Esophagus (tissue), 2 donors: ENCODE measurements around the gene HIVEP3. TPM values are rescaled to one million over a fixed set of nuclear protein-coding genes. Genes with fewer than 3 reads are reported as not detected.

ENCODE experiments used
- H3K27ac ChIP-seq, 2 donors: one replicate each; pipeline ENCODE4 v1.5.1; 2013; ENCODE audit warnings: low read depth in 2 of 2, mild to moderate bottlenecking in 2 of 2, inconsistent platforms in 1 of 2, low read length in 1 of 2, moderate library complexity in 1 of 2
- H3K27me3 ChIP-seq, 2 donors: one replicate each; pipeline ENCODE4 v1.6.1; 2013; ENCODE audit warnings: low read length in 2 of 2, control low read depth in 1 of 2, mild to moderate bottlenecking in 1 of 2; ENCODE audit not compliant: insufficient read depth in 2 of 2, control insufficient read depth in 1 of 2
- H3K36me3 ChIP-seq, 2 donors: one replicate each; pipeline ENCODE4 v1.6.1; 2013; ENCODE audit warnings: low read length in 1 of 2; ENCODE audit not compliant: control insufficient read depth in 2 of 2, insufficient read depth in 2 of 2
- H3K4me1 ChIP-seq, 2 donors: one replicate each; pipeline ENCODE4 v1.6.1; 2013; ENCODE audit warnings: low read length in 1 of 2; ENCODE audit not compliant: control insufficient read depth in 2 of 2, insufficient read depth in 2 of 2
- H3K4me3 ChIP-seq, 2 donors: one replicate each; pipeline ENCODE4 v1.5.1; 2013; ENCODE audit warnings: low read length in 2 of 2, mild to moderate bottlenecking in 2 of 2, low read depth in 1 of 2, moderate library complexity in 1 of 2
- H3K9me3 ChIP-seq, 2 donors: one replicate each; pipeline ENCODE4 v1.6.1; 2013; ENCODE audit warnings: mild to moderate bottlenecking in 2 of 2, low read depth in 1 of 2, low read length in 1 of 2, moderate library complexity in 1 of 2; ENCODE audit not compliant: control insufficient read depth in 2 of 2, insufficient read depth in 1 of 2
- WGBS, 2 donors: extraction: QIAGEN DNeasy Blood & Tissue Kit; methylation state at CpG; one replicate each; pipeline ENCODE4 v1.1.7; 2013; 5-methylcytosine and 5-hydroxymethylcytosine counted together
- polyA plus RNA-seq, 2 donors: library from polyadenylated mRNA; stranded (reverse); fragments of 200-250 nt; gene quantifications; one replicate each; pipeline ENCODE4 v1.2.3, GENCODE V29; 2013
- donor health status: healthy with polysubstance abuse.
- donor health status: Bipolar disorder and iron deficiency.

Gene HIVEP3
- polyA plus RNA-seq, 2 donors = 2.7 to 10.0 TPM

GRCh38 chr1:41456847-41457540 is 461.7 kb downstream of the HIVEP3 start:
- Histone ChIP-seq H3K27me3 (no peaks in the 10 kb centered on the region), H3K9me3 (no peaks in the 10 kb centered on the region), H3K27ac (no peak overlapping the region), H3K4me1 (no peaks in the 10 kb centered on the region), H3K36me3 (no peaks in the 10 kb centered on the region), H3K4me3 (no peak overlapping the region)
- WGBS, 2 donors = 78 to 83% methylated on average over 10 of the region's 10 CpGs

Other genes starting within 250 kb of the HIVEP3 start
- not detected for gene GUCA2B, start 234.5 kb upstream of the HIVEP3 start, polyA plus RNA-seq
- gene GUCA2A, start 245.8 kb upstream of the HIVEP3 start, polyA plus RNA-seq = not detected